Spinal cord (tissue), 10 donors: ENCODE results near the gene HHAT. TPM values are rescaled to one million over a fixed set of nuclear protein-coding genes. Genes with fewer than 3 reads are reported as not detected.

Source experiments
- DNase-seq, 6 donors: peaks; one replicate each; pipeline versions ENCODE4 v3.0.0 to v3.0.0-alpha.2; 2013 to 2015; ENCODE audit warnings: low spot score in 6 of 6, low read depth in 4 of 6
- H3K27ac ChIP-seq: one replicate; pipeline ENCODE4 v1.5.1; 2013; ENCODE audit warnings: low read depth, low read length, control low read depth
- H3K27me3 ChIP-seq: one replicate; pipeline ENCODE4 v1.6.1; 2013; ENCODE audit warnings: low read length; ENCODE audit not compliant: control insufficient read depth, insufficient read depth
- H3K36me3 ChIP-seq: one replicate; pipeline ENCODE4 v1.6.1; 2013; ENCODE audit warnings: low read length; ENCODE audit not compliant: control insufficient read depth, insufficient read depth
- H3K4me1 ChIP-seq: one replicate; pipeline ENCODE4 v1.6.1; 2013; ENCODE audit warnings: low read length; ENCODE audit not compliant: control insufficient read depth, insufficient read depth
- H3K4me3 ChIP-seq: one replicate; pipeline ENCODE4 v1.5.1; 2013; ENCODE audit warnings: low read depth, low read length, control low read depth
- H3K9me3 ChIP-seq: one replicate; pipeline ENCODE4 v1.6.1; 2013; ENCODE audit warnings: low read length; ENCODE audit not compliant: control insufficient read depth, insufficient read depth
- WGBS: methylation state at CpG from one replicate; pipeline ENCODE4 v1.1.5; 2013; ENCODE audit warnings: missing lambda C conversion rate; ENCODE audit not compliant: insufficient coverage; 5-methylcytosine and 5-hydroxymethylcytosine counted together
- polyA plus RNA-seq, 2 donors: library from polyadenylated mRNA; unstranded; fragments of 120-200 nt; gene quantifications; one replicate each; pipeline ENCODE4 v1.2.1, GENCODE V29; 2013; ENCODE audit not compliant: insufficient read length in 2 of 2
- total RNA-seq, 2 donors: library from RNA; depleted of rRNA in 1 of 2; stranded (reverse); fragments of 120-200 nt in 1 of 2; fragments of >200 nt in 1 of 2; gene quantifications; one replicate each; pipeline versions ENCODE4 v1.2.3 to v1.2.4, GENCODE V29; 2013 to 2014
- donor health status: healthy.

HHAT gene
- total and polyA plus RNA-seq, 4 donors = 4.8 to 8.0 (median 6.1) TPM

- H3K36me3 ChIP-seq = no peaks in the 10 kb centered on the region
- DNase-seq = no peak
- WGBS = 100% methylated on average over 1 of the region's 6 CpGs
- H3K27me3 ChIP-seq = no peaks in the 10 kb centered on the region
- H3K9me3 ChIP-seq = no peaks in the 10 kb centered on the region
- H3K4me1 ChIP-seq = peaks cover 17% of the 10 kb centered on the region
- no peak overlapping the region for H3K4me3 ChIP-seq
- peak overlapping the region; percentile 11 for H3K27ac ChIP-seq
These were observed 34.4 kb downstream of the HHAT start for GRCh38 chr1:210363119-210363518.

GRCh38 chr1:210364479-210364878 lies 35.8 kb downstream of the HHAT start:
- H3K4me1 ChIP-seq = peaks cover 17% of the 10 kb centered on the region

GRCh38 chr1:210366767-210367166 lies 38.1 kb downstream of the HHAT start:
- WGBS = 72% methylated on average over 5 of the region's 6 CpGs

More at GRCh38 chr1:210364479-210364878, 35.8 kb downstream of the HHAT start:
- Histone ChIP-seq H3K27me3 (no peaks in the 10 kb centered on the region), H3K4me3 (no peak overlapping the region), H3K36me3 (no peaks in the 10 kb centered on the region), H3K27ac (peak overlapping the region; percentile 69), H3K9me3 (no peaks in the 10 kb centered on the region)
- WGBS = 28% methylated on average over 5 of the region's 5 CpGs
- peak in 1 of 6 donors; percentile 59 for DNase-seq

GRCh38 chr1:210367566-210367965 lies 38.9 kb downstream of the HHAT start:
- peak in 1 of 6 donors; percentile 46 for DNase-seq
- Histone ChIP-seq H3K4me1 (peaks cover 12% of the 10 kb centered on the region), H3K36me3 (no peaks in the 10 kb centered on the region), H3K9me3 (no peaks in the 10 kb centered on the region), H3K4me3 (no peak overlapping the region), H3K27ac (no peak overlapping the region), H3K27me3 (peaks cover 2% of the 10 kb centered on the region)
- no CpG with 5 or more reads among the region's 2 CpGs for WGBS

More at GRCh38 chr1:210366767-210367166, 38.1 kb downstream of the HHAT start:
- Histone ChIP-seq H3K27me3 (peaks cover 2% of the 10 kb centered on the region), H3K4me3 (no peak overlapping the region), H3K4me1 (peaks cover 12% of the 10 kb centered on the region), H3K27ac (peak overlapping the region; percentile 3), H3K36me3 (no peaks in the 10 kb centered on the region), H3K9me3 (no peaks in the 10 kb centered on the region)
- peak in 1 of 6 donors; percentile 17 for DNase-seq

- Histone ChIP-seq H3K4me1 (peaks cover 4% of the 10 kb centered on the region), H3K4me3 (no peak overlapping the region), H3K36me3 (no peaks in the 10 kb centered on the region), H3K9me3 (no peaks in the 10 kb centered on the region), H3K27me3 (peaks cover 2% of the 10 kb centered on the region), H3K27ac (no peak overlapping the region)
- WGBS = 67% methylated on average over 4 of the region's 4 CpGs
- no peak for DNase-seq
These were observed 40.7 kb downstream of the HHAT start for GRCh38 chr1:210369425-210369824.

GRCh38 chr1:210371916-210372315 lies 43.2 kb downstream of the HHAT start:
- H3K27me3 ChIP-seq = peaks cover 4% of the 10 kb centered on the region
- no peaks in the 10 kb centered on the region for H3K36me3 ChIP-seq
- H3K9me3 ChIP-seq = no peaks in the 10 kb centered on the region
- H3K27ac ChIP-seq = no peak overlapping the region
- no peaks in the 10 kb centered on the region for H3K4me1 ChIP-seq
- no peak for DNase-seq
- H3K4me3 ChIP-seq = no peak overlapping the region
- 36% methylated on average over 2 of the region's 2 CpGs for WGBS

GRCh38 chr1:210372491-210372890 lies 43.8 kb downstream of the HHAT start:
- no peaks in the 10 kb centered on the region for H3K4me1 ChIP-seq
- no peak overlapping the region for H3K27ac ChIP-seq
- H3K27me3 ChIP-seq = peaks cover 4% of the 10 kb centered on the region
- no peak overlapping the region for H3K4me3 ChIP-seq
- no peaks in the 10 kb centered on the region for H3K36me3 ChIP-seq
- DNase-seq = no peak
- no peaks in the 10 kb centered on the region for H3K9me3 ChIP-seq
- WGBS = 82% methylated on average over 1 of the region's 2 CpGs

- Histone ChIP-seq H3K4me3 (no peak overlapping the region), H3K36me3 (no peaks in the 10 kb centered on the region), H3K4me1 (peaks cover 2% of the 10 kb centered on the region), H3K9me3 (no peaks in the 10 kb centered on the region), H3K27me3 (peaks cover 4% of the 10 kb centered on the region), H3K27ac (no peak overlapping the region)
- WGBS = no CpG with 5 or more reads among the region's 6 CpGs
- no peak for DNase-seq
These were observed 44.4 kb downstream of the HHAT start for GRCh38 chr1:210372931-210373627.

- H3K4me1 ChIP-seq = peaks cover 2% of the 10 kb centered on the region
- no peaks in the 10 kb centered on the region for H3K36me3 ChIP-seq
- no peak overlapping the region for H3K4me3 ChIP-seq
- H3K9me3 ChIP-seq = no peaks in the 10 kb centered on the region
- H3K27ac ChIP-seq = no peak overlapping the region
- peaks cover 4% of the 10 kb centered on the region for H3K27me3 ChIP-seq
- WGBS = 78% methylated on average over 1 of the region's 1 CpG
- no peak for DNase-seq
These were observed 44.9 kb downstream of the HHAT start for GRCh38 chr1:210373628-210373877.

GRCh38 chr1:210373878-210374599 lies 45.3 kb downstream of the HHAT start:
- H3K27ac ChIP-seq = no peak overlapping the region
- peaks cover 4% of the 10 kb centered on the region for H3K27me3 ChIP-seq
- H3K4me3 ChIP-seq = no peak overlapping the region
- 30% methylated on average over 2 of the region's 9 CpGs for WGBS
- H3K4me1 ChIP-seq = peaks cover 2% of the 10 kb centered on the region
- H3K36me3 ChIP-seq = no peaks in the 10 kb centered on the region
- no peaks in the 10 kb centered on the region for H3K9me3 ChIP-seq
- DNase-seq = peak in 2 of 6 donors; percentile 44 to 51
